H1 (cell line): ENCODE measurements around the gene ARHGAP5. TPM values are rescaled to one million over a fixed set of nuclear protein-coding genes. Genes with fewer than 3 reads are reported as not detected.

Source experiments
- polyA plus RNA-seq, 7 experiments: library from polyadenylated mRNA; depleted of rRNA in 3 of 7; stranded (reverse) in 5 of 7; unstranded in 2 of 7; fragments of >200 nt in 5 of 7; fragments of 200-250 nt in 2 of 7; gene quantifications; 1 replicate in 5 of 7; 2 replicates in 1 of 7; 4 replicates in 1 of 7; pipeline versions ENCODE4 v1.2.1 to v1.2.3, GENCODE V29; 2011 to 2013; ENCODE audit warnings: missing spikeins in 2 of 7, mixed read lengths in 2 of 7
- small RNA-seq: library from polyadenylated mRNA; stranded (forward); fragments of <200 nt; extraction: miRNeasy Mini kit (QIAGEN cat#:217004); gene quantifications from one replicate; pipeline ENCODE3, GENCODE V24; 2013; ENCODE audit not compliant: insufficient read depth
- total RNA-seq: library from RNA; stranded (reverse); fragmentation: NEBNext Ultra II Directional; extraction: Animal tissue kit (Norgen Biotek cat#: 25700); gene quantifications from 2 replicates; pipeline ENCODE4 v1.2.1, GENCODE V29; 2021

ARHGAP5 gene
- total and polyA plus RNA-seq, 2 of the 8 experiments (the other 6 are each of a cell fraction or from before 2014, with no cell fraction given) = 7.8 to 77.3 TPM

Small RNAs within 50 kb of the gene (small RNA-seq; reads per million reads assigned to genes)
- gene RNU6-7 (not detected), gene RNU6-8 (not detected)

Other genes starting within 250 kb of the ARHGAP5 start
- not detected in 2 replicates for gene RNU6-7, start 124.7 kb downstream of the ARHGAP5 start, total RNA-seq
- gene RNU6-7, start 124.7 kb downstream of the ARHGAP5 start, polyA plus RNA-seq (2011; rRNA removed) = not detected in 2 replicates
- gene RNU6-8, start 126.0 kb downstream of the ARHGAP5 start, total RNA-seq = not detected in 2 replicates
- not detected in 2 replicates for gene RNU6-8, start 126.0 kb downstream of the ARHGAP5 start, polyA plus RNA-seq (2011; rRNA removed)